GM19239 (cell line): ENCODE measurements around the gene DLK1.
A peak's percentile ranks its signal among the peaks of the same experiment; 100 is the strongest.

Experiments used
- DNase-seq: peaks from one replicate; pipeline ENCODE4 v3.0.0; 2011; ENCODE audit warnings: low spot score; ENCODE audit not compliant: insufficient read length
- FAIRE-seq: peaks from 2 replicates; lab custom pipeline; 2011; peaks lifted over from hg19 to GRCh38; lab: Jason Lieb, UNC

The DLK1 gene

GRCh38 chr14:100692859-100693558, 33.7 kb upstream of the DLK1 start:
- FAIRE-seq: no peak
- no peak for DNase-seq

- FAIRE-seq: no peak
These were observed 32.7 kb upstream of the DLK1 start for GRCh38 chr14:100693877-100694578.

DNA sequence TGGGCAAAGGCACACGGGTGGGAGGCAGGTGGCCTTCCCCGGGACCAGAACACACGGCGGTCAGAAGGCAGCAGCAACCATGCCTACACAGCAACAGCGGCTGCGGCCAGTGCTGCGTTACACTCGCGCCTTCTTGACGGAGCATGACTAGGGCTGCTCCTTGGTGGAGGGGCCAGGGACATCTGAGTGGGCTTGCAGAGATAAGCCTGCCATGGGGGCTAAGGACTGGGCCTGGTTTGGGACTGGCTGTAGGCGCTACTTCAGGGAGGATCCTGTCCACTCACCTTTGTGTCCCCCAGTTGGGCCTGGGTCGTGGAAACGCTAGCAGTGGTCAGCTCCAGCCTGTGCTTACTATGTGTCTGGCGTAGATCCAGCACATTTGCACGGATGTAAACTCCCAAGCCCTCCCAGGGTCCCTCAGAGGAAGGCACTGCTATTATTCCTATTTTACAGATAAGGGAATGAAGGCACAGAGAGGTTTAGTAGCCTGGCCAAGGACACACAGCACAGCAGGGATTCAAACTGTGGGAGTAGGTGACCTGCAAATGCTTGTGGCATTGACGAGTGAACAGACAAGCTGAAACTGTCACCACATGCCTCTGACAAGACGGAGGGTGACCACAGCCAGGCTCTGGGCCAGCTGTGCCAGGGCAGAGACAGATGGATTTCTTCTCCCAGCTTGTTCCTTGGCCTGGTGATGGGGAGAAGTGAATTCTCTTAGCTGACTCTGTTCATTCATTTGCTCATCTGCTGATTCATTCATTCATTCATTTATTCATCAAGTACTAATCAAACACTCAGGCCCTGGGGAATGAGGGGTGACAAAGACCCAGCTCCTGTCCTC, 31.9 kb upstream of the DLK1 start:
- DNase-seq (no peak), FAIRE-seq (no peak)

More at GRCh38 chr14:100693877-100694578, 32.7 kb upstream of the DLK1 start:
- no peak for DNase-seq

DNA sequence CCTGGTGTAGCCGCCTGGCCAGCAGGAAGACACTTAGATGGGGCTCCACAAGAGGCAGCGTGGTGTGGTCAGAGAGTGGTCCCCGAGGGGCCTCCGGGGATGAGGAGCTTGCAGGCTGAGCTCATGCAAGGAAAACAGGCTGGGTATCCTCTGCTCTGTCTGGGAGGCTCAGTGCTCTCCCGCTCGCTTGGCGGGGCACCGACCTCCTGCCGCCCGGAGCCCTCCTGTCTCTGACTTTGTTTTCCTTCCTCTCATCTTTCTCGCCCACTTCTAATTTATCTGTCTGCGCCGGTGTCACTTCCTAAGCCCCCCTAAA, 31.3 kb upstream of the DLK1 start:
- DNase-seq (no peak), FAIRE-seq (no peak)

- DNase-seq (no peak), FAIRE-seq (no peak)
These were observed 30.7 kb upstream of the DLK1 start for GRCh38 chr14:100696008-100696407.

- FAIRE-seq: no peak
- DNase-seq: no peak
These were observed 30.1 kb upstream of the DLK1 start for GRCh38 chr14:100696590-100696989.

- no peak for DNase-seq
- FAIRE-seq: no peak
These were observed 28.6 kb upstream of the DLK1 start for GRCh38 chr14:100698066-100698465.

DNA sequence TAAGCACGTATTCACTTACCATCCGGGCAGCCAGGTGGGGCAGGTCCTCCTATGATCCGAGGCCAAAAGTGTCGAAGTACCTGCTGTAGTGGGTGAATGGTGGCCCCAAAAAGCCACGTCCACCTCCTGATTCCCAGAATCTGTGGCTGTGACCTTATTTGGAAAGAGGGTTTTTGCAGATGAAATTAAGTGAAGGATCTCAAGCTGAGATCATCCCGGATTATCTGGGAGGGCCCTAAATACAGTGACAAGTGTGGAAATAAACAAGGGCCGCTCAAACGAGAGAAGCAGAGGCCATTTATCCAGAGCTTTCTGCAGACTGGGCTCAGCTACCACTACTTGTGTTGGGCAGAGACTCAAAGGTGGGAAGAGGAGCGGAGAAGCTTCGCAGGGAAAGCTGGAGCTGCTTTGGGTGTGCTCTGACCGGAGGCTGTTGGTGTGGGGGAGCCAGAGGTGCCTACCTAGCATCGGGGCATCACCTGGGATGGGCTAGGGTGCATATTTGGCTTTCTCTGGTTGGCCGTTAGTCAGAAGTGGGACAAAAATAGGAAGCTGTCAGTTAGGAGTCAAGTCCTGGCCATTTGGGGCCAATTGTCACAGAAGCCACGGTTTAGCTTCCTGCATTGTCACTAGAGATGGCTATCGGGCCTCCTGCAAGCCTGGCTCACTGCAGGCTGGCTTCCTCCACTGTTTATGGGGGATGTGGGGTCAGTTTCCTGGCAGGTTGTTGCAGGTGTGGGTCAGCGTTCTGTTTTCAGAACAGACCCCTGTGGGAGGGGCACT, 27.8 kb upstream of the DLK1 start:
- FAIRE-seq: no peak
- no peak for DNase-seq

GRCh38 chr14:100701314-100701713, 25.4 kb upstream of the DLK1 start:
- no peak for DNase-seq
- no peak for FAIRE-seq

DNA sequence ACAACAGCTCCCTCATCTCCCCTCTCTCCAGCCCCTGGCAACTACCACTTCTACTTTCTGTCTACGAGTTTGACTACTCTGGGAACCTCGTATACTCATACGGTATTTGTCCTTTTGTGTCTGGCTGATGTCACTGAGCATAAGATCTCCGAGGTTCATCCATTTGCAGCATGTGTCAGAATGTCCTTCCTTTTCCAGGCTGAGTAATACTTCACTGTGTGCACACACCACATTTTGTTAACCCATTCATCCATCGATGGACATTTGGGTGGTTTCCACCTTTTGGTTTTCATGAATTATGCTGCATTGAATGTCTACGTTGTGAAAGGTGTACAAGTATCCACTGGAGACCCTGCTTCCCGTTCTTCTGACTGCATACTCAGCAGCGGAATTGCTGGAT, 24.1 kb upstream of the DLK1 start:
- no peak for DNase-seq
- no peak for FAIRE-seq

GRCh38 chr14:100703386-100704220, 23.1 kb upstream of the DLK1 start:
- FAIRE-seq: no peak

GRCh38 chr14:100706200-100706599, 20.5 kb upstream of the DLK1 start:
- no peak for FAIRE-seq

More at GRCh38 chr14:100703386-100704220, 23.1 kb upstream of the DLK1 start:
- no peak for DNase-seq

GRCh38 chr14:100706860-100707259, 19.8 kb upstream of the DLK1 start:
- FAIRE-seq (no peak), DNase-seq (no peak)

More at GRCh38 chr14:100706200-100706599, 20.5 kb upstream of the DLK1 start:
- DNase-seq: no peak

GRCh38 chr14:100708425-100709288, 18.0 kb upstream of the DLK1 start:
- DNase-seq: no peak

GRCh38 chr14:100709289-100710284, 17.1 kb upstream of the DLK1 start:
- FAIRE-seq: no peak

More at GRCh38 chr14:100708425-100709288, 18.0 kb upstream of the DLK1 start:
- no peak for FAIRE-seq

GRCh38 chr14:100710391-100710790, 16.3 kb upstream of the DLK1 start:
- no peak for FAIRE-seq

More at GRCh38 chr14:100709289-100710284, 17.1 kb upstream of the DLK1 start:
- peak; percentile 64 for DNase-seq

DNA sequence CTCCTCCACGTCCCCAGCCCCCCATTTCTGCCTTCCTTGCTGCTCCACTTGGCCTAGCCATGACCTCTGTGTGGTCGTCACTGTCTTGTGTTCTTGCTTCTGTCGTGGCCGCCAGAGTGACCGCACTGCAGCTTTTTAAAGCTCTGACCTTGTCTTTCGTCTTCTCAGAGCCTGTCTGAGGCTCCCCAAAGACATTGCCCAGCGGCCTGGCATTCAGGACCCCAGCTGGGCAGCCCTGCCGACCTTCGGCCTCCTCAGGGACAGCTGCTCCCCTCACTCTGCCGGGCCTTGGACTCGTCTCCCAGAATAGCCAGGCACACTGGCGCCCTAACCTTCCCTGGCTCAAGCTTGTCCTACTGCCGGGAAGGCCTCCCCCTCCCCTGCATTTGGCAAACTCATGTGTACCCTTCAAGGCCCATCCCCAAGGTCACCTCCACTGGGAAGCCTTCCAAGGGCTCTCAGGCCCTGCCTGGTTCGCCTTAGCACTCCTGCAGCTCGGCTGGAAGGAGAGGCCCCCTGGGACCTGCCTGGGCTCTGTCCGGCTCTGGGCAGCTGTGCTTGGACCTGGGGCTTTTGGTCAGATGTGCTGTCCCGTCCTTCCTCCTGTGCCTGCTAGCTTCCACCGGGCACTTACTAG, 15.7 kb upstream of the DLK1 start:
- FAIRE-seq (no peak), DNase-seq (no peak)

More at GRCh38 chr14:100710391-100710790, 16.3 kb upstream of the DLK1 start:
- no peak for DNase-seq
